Brain pericyte (primary cell): Measurements from ENCODE around the gene ACAP1.

ENCODE experiments used
- DNase-seq: peaks from one replicate; pipeline ENCODE4 v3.0.0-alpha.2; 2012; ENCODE audit warnings: low read depth, low spot score

Gene ACAP1

GRCh38 chr17:7311110-7311705 lies 25.1 kb upstream of the ACAP1 start:
- DNase-seq, result no peak

DNA sequence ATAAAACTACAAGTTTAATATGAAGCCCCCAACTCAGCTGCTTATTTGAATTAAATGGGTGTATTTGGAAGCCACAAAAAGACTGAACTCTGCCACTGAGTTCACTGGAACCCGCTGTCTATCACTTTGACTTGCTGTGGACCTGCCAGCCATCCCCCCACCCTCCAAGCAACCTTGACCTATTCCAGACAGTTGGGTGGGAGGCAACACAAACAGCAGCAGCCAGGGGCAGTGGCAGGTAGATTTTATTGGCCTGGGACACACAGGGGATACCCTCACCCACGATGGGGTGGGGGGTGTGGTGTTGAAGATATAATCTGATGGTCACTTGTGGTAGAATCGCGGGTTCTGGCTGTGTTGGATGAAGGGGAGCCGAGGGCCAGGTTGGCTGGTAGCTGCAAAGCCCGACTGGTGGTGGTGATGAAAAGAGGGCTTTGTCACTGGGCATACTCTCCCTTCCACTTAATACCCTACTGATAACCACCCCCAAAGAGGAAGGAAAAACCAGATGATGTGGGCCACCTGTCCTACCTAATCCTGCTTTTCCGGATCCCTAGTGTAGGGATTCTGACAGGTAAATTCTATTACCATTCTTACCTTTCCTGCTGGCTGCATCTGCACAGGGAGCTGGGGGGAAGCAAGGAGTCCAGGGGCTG lies 23.8 kb upstream of the ACAP1 start:
- no peak for DNase-seq

DNA sequence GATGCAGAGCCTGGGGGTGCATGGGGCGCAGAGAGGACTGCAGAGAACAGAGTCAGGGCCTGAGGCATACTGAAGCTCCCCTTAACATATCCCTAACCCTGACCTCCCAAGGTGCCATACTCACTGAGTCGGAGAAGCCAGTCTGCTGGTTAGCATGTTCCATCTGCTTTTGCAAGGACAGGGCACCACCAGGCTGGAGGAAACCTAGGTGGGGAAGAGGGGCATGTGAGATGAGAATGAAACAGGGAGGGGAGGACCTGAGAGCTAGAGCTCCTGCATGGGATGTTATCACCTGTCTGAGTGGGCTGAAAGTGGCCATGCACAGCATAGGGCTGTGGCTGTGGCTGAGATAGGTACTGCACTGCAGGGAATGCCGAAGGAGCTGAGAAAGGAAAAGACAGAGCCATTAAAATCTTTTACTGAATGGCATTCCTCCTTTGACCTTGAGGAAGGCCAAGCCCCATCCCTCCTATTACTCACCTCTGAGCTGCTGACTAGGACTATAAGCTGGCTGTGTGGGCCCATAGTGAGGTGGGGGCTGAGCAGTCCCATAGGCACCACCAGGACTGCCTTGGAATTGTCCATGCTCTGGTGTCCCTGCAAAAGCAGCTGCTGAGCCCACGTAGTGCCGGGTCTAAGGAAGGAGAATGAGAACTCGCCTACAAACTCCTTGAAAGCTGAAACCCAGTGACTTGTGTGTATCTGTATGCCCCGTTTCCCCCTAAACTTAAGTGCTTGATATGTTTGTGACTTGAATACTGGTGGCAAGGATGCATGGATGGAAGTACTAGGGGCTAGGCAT lies 23.0 kb upstream of the ACAP1 start:
- DNase-seq, result no peak

- no peak for DNase-seq
Measured at GRCh38 chr17:7313890-7314718, 22.2 kb upstream of the ACAP1 start.

DNA sequence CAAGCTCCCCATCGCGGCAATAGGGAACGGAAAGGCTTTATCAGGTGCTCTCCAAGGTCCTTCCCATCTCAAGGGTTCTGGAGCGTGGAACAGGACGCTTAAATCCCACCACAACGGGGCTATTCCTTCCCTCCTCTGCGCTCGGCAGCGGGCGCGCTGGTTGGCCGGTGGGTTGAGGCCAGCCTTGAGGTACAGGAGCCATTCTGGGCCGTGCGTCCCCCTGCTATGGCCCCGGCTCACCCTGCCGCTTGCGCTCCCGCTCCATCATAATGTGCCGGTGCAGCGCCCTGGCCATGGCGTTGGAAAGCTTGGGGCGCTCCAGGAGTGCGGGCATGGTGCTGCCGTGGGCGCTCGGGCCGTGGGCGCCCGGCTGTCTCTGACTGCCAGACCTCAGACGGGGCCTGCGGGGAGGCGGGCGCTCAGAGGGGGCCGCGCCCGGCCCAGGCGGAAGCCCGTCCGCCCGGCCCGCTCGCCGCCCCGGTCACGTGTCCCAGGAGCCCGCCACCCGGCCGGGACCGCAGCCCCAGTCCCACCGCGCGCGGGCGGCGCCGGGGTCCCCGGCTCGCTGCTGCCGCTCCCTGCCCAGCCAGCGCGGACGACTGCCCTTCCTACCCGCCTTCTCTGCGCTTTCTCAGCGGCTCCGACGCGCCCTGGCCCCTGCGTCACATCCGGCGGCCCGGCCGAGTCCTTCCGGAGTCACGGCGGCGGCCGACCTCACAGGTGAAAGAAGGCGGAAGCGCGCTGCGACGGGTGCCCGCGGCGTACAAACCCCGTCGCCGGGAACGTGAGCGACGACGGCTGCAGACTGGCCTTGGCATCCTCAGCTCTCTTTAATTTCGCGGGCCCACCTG lies 21.4 kb upstream of the ACAP1 start, which contains the start of gene GPS2:
Gene GPS2, minus strand, starts transcription at position 642 of the 851 bp plus-strand sequence. Its CDS starts 308 bp downstream, at position 334.
- DNase-seq, result no peak

DNA sequence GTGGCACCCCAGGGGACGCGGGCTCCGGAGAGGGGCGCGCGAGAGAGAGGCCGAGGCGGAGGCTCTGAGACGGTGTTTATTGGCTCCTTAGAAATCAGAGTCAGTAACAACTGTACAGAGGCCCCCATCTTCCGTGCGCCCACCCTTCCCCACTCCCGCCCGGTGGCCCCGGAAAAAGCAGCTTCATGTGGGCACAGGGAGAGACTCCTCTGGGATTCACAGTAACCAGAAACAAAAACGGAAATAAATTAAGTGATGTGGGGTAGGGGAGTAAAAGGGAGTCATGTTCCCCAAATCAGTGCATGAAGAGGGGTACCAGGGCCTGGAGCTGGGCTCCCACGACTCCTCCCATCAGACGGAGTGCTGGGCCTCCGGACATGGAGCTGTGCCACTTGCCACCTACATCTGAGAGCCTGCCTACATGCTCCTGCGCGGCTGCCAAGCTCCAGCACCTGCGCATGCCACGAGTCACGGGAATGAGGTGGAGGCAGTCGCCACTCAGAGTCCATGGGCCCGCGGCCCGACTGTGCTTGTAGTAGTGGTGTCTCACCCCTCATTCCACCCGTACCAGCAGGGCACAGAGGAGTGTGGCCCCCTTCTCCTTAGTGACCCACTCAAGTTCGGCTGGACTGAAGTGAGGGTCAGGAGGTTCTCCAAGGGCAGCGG lies 20.6 kb upstream of the ACAP1 start:
- no peak for DNase-seq

GRCh38 chr17:7317161-7317803 lies 19.0 kb upstream of the ACAP1 start:
- DNase-seq, result no peak

DNA sequence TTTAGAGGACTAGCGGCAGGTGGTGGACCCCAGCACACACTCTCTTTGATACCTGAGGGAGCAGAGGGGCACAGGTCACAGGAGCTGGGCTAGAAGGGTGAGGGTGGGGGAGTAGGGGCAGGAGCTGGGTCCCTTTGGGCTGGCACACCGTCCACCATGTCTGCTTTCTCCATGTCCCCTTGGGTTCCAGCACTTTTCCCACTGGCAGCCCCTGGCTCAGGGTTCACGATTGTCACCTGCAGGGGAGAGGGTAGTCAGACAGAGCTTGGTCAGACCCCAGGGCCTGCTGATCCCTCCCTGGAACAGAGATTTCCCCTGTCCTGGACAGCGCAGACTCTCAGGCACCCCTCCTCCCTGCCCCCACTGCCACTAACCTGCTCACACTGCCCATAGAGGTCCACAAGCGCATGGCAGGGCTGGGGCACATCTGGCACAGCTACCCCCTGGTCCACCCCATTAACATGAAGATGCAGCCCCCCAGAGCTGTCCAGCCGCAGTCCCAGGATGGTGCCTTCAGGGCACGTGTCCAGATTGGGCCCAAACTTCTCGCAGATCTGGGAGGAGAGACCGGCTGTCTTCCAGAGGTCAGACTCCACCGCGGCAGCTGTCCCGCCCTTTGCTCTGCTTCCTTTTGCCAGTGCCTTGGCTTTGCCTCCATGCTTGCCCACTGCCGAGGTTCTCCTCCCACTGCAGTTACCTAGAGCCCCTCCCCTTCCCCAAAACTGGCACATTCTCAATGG lies 18.0 kb upstream of the ACAP1 start:
- DNase-seq, result no peak

- DNase-seq, result no peak
Measured at GRCh38 chr17:7321466-7321865, 14.9 kb upstream of the ACAP1 start.

DNA sequence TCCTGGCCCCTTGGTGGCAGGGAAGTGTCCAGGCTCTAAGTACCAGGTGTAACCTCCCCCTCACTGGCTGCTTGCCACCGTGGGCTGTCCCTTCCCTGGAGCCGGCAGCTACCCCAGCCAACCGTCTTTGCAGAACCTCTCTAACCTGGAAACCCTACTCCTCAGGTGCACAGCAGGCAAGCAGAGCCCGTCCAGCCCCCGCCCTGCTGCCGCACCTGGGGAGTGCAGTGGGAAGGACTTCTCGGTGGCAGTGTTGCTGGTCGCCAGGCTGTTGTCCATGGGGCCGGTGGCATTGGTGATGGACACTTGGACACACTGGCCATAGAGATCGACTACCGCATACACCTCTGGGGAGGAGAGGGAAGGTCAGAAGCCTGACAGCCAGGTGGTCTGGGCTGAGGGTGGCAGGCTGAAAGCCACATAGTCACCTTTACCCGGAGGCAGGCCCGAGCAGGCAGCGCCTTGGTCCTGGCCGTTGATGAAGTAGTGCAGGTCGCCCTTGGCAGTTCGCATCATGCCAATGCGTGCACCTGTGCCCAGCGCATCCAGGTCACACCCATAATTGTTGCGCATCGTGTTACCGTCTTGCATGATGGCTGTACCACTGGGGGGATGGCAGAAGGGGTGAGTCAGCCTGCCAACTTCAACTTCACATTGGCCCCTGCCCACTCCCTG lies 13.7 kb upstream of the ACAP1 start:
- no peak for DNase-seq

DNA sequence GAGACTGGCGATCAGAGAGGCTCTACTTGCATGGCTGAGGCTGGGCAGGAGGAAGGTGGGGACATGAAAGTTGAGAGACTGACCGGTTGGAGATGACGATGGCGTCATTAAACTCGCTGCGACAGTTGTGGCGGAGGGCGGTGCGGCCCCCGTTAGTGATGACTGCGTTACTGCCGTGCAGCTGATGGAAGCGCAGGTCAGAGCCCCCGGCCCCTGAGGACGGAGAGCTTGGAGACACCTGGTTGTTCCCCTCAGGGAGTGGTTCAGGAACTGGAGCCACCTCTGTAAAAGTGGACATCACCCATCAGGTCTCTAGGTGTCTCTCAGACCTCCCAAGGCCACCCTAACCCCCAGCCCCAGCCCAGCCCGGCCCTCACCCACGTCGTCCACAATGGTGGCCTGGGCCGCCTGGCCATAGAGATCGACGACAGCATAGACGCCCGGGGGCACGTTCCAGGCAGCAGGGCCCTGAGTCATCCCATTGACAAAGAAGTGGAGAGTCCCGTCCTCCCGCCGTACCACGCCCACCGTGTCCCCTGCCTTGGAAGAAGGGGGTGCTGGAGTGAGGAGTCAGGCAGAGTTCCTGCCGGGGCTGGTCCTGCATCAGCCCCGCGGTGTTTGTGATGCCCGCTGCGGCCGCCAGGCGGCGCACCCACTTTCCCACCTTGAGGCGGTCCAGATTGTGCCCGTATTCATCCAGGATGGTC lies 12.4 kb upstream of the ACAP1 start:
- DNase-seq, result no peak

- no peak for DNase-seq
Measured at GRCh38 chr17:7324438-7324779, 11.9 kb upstream of the ACAP1 start.

GRCh38 chr17:7325031-7325528 lies 11.2 kb upstream of the ACAP1 start:
- DNase-seq, result no peak

- no peak for DNase-seq
Measured at GRCh38 chr17:7326186-7326585, 10.1 kb upstream of the ACAP1 start.

DNA sequence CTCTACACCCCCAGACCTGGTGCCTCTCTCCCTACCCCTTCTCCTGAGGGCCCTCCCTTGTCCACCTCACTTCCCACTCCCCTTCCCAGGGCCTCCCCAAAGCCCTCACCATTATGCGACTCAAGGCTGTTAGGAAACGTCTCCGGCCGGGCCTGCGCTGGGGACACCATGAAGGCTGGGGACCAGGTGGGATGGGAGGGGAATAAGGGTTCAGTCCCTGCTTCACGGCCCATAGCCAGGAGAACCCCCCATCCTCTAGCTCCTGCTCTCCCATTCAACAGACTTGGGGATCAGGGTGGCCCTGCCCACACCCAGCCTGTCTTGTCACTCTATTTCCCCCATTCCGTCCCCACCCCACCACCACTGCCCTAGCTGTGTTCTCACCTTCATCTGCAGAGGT lies 9.3 kb upstream of the ACAP1 start:
- no peak for DNase-seq

DNA sequence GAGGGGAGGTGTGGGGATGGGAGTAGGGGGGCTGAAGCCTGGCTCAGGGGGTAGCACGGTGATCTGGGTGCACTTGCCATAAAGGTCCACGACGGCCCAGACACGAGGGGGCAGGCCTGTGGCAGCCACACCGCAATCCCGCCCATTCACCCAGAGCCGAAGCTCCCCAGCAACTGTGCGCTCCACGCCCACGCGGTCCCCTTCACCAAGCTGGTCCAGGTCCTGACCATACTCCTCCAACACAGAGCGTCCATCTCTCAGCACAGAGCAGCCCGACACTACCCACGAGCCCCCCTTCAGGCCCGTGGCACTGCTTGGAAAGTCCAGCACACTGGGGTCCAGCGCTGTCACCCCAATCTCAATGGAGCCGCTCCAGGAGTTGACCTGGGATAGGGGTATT lies 8.8 kb upstream of the ACAP1 start:
- DNase-seq, result no peak

DNA sequence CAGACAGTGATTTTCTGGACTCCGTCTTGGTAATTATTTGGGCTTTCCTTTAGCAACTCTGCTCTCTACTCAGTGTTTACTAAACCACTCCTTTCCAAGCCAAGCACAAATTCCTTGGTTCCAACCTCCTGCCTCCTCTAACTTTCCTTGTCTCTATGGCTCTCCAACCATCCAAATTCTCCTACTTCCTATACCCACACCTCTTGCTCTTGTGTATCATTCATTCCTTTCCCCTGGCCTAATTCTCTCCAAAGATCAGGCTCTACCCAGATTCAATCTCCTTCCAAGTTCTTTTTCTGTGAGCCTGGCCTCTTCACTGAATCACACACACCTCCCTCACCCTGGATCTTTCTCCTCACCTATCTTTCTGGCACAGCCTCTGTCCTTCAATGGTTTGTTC lies 8.3 kb upstream of the ACAP1 start:
- no peak for DNase-seq

DNA sequence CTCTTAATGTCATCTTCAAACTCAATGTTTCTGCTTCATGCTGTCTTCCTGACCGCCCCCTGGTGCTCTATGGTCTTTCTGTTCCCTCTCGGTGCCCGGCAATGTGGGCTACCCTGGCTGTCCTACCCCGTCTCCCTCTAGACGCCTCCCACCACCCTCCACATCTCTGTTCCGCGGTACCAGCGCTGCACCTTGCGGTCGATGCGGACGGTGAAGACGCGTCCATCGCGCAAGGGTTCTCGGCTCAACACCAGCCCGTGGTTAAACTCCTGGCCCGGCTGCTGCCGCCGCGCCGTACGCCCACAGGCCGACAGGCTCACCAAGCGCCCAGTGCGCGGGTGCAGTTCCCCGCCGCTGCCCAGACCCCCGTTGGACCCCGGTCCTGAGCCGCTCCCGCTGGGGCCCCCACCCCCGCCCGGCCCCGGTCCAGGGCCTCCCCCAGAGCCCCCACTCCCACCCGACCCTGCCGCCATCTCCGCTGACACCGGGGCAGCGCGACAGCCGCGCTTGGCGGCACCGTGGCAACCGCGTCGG lies 7.4 kb upstream of the ACAP1 start, which contains the start of gene NEURL4:
Gene NEURL4, minus strand, starts transcription at position 496 of the 534 bp plus-strand sequence. Its CDS starts 23 bp downstream, at position 473.
- no peak for DNase-seq
